ENCODE measurements around the gene TAGAP.
"Not testable (repeated sequence)": the region's sequence is repeated elsewhere in the genome, so short reads cannot be mapped to it uniquely, and the experiment has no call there.

TAGAP gene

DNA sequence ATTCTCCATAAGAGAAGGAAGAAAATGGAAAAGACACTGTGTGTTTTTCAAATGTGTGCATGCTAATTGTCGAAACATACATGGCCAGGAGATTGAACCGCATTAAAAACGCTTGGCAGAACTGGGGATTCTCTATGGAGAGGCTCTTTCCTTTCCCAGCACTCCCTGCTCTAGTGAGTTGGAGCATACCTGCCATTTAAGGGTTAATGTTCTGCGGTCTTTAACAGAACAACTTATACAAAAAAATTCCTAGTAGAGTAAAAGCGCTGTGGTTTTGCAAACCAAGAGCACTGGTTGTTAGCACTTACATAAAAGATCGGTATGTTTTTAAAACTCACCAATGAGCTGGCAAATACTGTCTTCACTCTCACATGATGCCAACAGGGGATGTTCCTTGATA lies 1.5 kb downstream of the TAGAP start:
- DNase-seq, result no peak

DNA sequence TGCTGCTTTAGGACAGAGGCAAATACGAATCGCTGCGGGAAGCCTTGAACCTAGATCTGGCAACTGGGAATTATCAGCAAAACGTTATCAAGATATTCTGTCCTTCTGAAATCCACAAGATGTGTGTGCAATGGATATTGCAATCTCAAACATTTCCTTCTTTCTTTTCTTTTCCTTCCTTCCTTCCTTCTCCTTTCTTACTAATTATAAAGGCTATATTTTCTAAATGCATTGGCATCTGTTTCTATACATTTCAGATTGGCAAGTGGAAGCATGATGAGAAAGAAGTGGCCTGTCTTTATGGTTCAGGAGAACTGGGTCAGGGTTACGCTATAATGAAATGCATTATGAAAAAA lies 2.0 kb downstream of the TAGAP start:
- no peak for DNase-seq

DNA sequence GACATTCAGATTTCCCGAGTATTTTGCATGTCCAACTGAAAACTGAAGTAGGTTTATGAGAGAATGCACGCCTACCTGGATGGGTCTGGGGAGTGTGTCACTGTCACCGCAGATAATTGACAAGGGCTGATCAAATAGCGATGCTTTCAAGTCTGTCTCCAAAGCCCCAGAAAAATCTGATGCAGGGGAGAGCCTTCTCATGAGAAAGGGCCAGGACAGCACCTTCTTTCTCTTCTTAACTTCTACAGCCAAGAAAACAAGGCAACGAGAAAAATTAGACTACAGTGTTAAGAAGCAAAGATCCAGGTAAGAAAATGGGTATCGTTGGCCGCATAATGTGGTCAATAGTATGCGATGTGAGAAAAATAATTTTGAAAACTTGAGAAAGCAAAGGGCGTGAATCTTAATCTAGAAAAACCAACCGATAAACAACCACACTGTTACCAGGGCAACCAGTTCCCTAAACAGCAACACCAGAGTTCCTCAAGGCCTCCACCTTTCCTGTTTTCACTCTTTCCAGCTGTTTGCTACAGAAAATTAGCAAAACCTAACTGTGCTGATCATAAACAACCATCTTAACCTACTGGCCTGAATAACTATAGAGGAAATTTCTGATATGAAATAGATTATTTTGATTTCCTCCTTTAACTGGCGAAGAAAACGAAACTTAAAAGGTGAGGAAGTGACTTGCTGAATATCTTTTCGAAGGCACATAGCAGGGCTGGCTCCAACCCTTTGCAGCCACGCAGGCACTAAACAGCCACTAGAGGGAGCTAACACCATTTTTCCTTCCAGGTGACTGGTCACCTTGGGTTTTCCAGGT lies 2.6 kb downstream of the TAGAP start:
- peak; percentile 69 for DNase-seq

DNA sequence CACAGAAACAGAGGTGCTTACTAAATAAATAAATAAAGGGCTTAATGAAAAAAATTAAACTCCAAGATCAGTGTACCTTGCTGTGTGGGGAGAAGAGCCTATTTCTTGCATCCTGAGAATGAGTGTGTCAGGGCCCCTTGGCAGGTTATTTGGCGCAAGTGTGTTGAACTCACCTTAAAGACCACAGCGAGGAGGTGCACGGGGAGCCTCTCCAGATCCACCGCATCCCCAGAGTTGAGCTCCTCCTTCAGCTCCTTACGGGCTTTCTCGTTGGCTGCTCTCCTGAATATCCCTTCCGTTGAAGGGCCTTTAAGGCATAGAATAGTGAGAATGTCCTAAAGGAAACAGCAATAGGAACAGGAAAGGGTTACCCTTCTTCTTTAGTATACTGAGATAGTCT lies 3.6 kb downstream of the TAGAP start:
- DNase-seq, result no peak

DNA sequence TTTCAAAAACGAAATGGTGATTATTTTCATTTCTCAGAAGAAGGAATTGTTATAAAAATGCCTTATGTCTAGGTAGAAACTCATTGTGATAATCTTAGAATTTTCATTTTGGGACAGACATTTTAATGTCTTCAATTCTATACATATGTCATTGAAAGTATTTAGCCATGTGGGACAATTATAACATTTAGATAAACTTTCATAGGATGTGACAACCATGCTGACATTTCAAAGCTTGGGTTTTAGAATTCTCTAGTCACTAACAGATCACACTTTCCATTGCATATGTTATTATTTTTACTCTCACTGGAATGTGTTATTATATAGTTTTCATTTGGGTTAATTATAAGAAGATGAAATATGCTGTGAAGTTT lies 4.9 kb downstream of the TAGAP start:
- DNase-seq, result no peak

DNA sequence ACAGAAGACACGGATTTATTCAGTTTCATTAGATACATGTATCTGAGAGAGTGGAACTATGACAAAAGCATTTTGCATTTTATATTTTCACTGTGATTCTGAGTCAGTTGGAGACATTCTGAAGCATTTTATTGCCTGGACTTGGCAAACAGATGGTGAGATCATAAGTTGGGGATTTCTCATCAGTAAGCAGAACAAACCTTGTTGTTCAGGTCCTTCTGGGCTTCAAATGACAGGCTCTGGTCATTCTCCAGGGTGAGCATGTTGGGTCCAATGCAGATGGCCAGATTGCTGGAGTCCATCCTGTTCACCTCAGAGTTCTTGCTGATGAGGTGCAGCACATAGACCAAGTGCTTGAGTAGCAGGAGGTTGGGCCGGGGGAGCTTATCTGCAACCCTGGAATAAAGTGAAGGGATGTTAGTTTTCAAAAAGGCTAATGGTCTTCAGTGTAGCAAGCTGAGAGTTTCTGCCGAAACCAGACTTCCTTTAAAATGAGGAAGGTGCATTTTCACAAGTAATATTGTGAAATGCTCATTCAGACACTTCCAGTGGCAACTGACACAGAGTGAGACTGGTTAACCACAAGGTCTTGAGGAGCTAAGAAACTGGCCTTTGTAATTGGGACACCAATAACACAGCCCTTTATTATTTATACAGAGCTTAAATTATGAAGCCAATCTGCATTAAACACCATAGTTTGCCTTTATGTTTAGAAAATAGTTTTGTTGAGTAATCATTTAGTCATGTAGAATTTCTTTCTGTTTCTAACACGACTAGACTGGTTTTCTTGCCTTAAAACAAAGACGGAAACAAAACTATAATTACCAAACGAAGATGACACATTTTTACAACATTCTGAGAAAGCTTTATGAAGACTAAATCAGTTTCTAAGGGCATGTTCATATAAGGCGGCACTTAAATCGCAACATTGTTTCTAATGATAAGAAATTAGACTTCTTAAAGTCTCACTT lies 5.6 kb downstream of the TAGAP start:
- DNase-seq, result no peak

DNA sequence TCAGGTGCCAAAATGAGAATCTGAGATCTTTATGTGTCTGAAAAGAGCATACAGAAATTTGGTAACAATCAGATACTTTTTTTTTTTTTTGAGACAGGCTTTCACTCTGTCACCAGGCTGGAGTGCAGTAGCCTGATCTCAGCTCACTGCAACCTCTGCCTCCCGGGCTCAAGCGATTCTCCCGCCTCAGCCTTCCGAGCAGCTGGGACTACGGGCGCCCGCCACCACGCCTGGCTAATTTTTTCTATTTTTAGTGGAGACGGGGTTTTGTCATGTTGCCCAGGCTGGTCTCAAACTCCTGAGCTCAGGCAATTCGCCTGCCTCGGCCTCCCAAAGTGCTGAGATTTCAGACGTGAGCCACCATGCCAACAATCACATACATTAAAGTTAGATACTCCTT lies 6.5 kb downstream of the TAGAP start:
- DNase-seq, result not testable (repeated sequence)

DNA sequence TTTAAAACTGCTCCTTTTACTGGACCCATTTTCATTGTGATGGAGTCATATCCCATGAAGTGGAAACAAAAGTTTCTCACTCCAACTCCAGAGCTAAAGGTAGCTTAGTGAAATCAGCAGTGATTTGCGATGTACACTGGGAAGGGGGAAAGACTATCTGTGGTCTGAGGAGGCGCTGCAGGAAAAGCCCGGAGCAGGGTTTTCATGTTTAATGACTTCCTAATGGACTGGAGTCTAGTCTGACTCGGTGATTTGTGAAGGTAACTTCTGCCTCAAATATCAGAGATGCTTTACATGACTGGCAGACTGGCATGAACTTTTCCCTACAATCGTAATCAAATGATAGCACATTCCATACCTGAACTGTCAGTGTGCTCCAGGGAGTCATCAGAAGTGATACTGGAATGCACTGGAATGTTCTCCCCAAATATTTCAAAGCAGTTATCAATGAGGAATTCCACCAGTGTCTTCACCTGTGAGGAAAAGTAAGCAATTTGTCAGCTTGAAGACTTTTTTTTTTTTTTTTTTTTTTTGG lies 7.0 kb downstream of the TAGAP start:
- no peak for DNase-seq

DNA sequence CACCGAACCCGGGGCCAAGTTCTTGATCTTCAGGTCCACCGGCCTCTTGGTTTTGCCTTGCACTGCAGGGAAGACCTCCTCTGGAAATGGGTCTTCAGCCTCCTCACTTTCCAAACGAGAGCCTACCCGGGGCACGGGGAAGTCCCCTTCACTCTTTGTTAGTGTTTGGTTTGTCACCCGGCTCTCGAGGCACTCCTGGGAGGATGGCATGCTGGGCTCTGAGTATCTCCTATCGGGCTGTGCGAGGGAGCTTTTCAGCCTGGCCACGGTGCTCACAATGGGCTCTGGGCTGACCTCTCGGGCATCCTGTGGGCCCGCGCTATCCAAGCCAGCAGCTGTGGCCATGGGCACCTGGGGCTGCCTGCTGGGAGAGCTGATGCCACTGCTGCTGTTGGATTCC lies 8.1 kb downstream of the TAGAP start:
- DNase-seq, result no peak

DNA sequence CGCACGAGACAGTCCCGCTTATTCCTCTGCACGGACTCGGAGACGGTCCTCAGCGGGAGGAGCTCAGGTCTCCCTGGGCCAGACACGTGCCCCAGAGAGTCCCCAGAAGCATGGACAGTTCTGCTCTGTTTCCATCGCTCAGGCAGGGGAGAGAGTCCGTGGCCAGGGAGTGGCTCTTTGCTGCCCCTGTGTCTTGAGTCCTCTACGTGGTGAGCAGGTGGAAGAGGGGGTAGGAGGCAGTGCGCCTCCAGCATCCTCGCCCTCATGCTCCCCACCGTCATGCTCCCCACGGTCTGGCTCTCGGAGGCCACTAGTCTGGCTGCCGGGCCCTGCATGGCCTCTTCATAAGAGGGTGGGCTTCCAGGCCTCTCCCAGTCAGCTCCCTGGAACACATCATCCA lies 8.9 kb downstream of the TAGAP start:
- no peak for DNase-seq

DNA sequence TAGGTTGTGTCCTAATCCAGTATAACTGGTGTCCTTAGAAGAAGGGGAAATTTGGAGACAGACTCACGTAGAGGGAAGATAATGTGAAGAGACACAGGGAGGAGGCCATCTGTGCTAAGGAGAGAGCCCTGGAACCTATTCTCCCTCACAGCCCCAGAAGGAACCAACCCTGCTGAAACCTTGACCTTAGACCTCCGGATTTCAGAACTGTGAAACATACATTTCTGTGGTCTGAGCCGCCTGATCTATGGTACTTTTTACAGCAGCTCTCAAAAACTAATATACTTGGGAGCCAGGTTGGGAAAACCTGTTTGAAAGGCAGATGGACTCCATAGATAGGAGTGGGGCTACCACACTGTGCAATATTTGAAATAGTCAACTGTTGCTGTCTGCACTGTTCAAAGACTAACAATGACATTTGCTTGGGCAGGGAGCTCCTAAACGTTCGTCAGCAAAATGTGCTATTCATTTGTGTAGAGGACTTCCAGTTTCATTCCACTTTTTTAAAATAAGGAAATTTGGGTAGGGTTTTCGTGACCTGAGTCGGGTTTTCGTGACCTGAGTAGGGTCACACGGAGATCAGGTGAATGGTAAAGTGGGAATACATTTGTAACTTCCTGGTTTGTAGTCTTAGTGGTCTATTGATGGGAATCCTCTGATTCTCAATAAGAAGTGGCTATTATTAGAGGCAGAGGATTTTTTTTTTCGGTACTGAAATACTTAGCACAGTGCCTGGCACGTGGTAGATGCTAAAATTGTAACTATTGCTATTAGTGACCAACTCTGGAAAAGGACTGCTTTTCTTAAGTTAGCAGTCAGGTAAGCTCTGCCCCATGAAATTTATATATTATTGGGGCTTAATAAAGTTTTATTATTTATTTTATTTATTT lies 11.4 kb downstream of the TAGAP start:
- DNase-seq, result no peak

DNA sequence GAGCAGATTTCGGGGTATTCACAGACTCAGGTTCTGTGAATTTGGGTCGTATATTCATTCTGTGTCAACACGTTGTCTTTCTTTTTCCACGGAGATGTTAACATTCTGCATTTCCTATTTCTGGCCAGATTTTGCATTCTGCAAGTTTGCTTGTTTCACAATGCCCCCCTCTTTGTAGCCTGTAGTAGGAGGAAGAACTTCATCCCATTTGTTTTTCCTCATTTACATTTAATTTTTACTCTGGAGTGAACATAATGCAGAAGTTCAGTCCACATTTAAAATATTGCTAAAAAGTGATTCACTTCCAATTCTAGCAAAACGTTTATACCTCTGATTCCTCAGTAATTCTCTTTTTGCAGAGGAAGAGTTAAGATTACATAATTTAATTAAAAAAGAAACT lies 12.9 kb downstream of the TAGAP start:
- no peak for DNase-seq

DNA sequence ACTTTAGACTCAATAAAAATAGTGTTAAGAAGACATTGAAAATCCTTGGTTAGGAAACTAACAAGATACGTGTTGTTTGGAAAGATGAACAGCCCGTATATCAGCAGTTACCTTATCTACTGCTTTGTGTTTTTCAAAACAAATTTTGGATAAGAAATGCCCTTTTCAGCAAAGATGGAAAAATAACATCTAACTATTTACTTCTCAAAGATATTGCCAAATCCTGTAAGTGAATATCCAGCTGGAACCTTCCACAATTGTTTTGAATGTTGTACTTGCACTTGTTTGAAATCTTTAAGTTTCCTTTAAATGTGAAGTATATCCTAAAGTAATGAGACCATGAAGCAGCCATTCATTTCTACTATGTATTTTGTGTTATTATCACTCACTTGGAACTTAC lies 14.6 kb downstream of the TAGAP start:
- no peak for DNase-seq

DNA sequence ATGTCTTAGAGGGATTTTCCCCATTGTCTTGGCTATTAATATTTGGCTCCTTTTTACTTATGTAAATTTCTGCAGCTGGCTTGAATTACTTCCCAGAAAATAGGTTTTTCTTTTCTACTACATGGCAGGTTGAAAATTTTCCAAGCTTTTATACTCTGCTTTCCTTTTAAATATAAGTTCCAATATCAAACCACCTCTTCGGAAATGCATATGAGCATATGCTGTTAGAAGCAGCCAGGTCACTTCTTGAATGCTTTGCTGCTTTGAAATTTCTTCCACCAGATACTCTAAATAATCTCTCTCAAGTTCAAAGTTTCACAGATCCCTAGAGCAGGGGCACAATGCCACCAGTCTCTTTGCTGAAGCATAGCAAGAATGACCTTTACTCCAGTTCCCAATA lies 19.6 kb downstream of the TAGAP start:
- not testable (repeated sequence) for DNase-seq

DNA sequence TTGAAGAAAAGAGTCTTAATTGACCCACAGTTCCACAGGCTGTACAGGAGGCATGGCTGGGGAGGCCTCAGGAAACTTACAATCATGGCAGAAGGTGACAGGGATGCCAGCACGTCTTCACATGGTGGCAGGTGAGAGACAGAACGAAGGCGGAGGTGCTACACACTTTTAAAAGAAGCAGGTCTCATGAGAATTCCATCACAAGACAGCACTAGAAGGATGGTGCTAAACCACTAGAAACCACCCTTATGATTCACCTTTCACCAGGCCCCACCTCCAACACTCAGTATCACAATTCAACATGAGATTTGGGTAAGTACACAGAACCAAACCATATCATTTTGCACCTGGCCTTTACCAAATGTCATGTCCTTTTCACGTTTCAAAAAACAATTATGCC lies 20.9 kb downstream of the TAGAP start:
- peak; percentile 37 for DNase-seq

DNA sequence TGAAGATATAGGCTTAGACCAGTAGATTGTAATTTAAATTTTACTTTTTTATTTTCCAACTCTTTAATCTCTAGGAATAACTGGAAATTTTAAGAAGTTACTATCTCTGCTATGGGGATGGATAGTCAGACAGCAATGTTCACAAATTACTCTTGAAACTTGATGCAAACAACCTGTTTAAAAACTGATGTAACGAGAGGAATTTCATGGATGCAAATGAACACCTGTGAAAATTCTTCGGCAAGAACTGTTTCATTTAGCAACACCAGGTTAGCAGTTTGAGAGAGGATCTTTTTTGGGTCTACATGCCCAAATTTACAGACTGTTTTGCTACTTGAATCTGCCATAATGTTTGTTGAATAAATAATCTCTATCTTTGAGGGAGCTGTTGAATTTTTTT lies 24.8 kb downstream of the TAGAP start:
- DNase-seq, result no peak

DNA sequence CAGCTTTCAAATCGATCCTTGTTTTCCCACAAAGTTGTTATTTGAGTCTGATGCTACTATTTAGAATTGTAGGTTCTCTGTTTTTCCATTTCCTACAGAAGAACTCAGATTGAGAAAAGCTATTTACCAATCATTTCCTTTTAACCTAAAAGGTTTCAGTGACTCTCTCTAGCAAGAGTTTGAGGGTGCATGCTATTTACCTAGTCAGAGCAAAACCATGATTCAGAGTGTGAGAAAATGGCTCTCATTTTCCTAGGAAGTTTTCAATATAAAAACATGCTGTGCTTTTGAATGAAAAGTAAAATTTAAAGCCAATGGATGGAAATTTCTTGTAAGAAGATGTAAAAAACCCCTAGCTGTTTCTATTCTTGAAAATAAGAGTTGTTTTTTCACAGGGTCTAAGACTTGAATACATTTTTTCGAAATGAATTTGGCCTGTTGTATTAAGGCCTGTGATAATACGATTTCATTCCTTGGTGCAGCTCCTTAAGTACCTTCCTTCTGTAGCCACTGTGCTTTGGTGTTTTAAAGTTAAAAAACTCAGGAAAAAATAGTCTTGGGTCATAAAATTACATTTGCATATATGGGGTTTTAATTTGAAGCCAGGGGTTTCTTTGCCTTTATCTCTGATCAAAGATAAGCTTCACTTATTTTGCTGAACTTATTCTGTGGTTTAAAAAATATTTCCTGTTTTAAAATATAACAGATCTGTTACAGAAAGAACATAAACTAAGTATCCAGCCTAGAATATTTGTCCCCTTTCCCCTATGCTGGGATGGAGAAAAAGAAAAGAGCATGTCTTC lies 26.8 kb downstream of the TAGAP start:
- no peak for DNase-seq

DNA sequence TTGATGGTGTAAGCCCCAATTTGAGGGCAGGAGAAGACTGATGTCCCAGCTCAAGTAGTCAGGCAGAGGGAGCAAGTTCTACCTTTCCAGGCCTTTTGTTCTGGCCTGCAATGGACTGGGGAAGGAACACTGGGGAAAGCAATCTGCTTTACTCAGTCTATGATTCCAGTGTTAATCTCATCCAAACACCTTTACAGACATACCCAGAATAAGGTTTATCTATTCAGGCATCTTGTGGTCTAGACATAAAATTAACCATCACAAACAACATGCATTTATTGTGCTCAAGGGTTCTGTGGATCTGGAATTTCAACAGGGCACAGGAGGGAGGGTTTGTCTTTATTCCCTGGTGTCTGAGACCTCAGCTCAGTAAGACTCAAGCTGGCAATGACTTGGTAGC lies 30.4 kb downstream of the TAGAP start:
- DNase-seq, result no peak

DNA sequence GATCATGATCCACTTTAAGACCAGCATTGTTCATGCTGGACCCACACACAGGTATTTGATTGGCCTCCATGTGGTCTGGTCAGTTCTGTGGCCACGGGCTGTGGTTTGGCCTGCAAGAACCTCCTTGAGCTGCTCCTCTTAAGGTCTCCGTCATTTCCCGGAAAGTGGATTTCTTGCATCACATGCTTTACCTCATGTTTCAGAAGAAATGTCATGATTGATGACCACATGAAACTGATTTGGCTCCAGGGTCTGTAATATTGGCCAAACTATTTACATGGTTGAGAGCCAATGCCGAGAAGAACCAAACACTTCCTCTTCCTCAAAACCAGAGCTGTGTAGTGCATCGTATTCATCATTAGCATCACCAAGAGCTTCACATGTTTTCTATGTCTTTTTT lies 31.6 kb downstream of the TAGAP start:
- no peak for DNase-seq

DNA sequence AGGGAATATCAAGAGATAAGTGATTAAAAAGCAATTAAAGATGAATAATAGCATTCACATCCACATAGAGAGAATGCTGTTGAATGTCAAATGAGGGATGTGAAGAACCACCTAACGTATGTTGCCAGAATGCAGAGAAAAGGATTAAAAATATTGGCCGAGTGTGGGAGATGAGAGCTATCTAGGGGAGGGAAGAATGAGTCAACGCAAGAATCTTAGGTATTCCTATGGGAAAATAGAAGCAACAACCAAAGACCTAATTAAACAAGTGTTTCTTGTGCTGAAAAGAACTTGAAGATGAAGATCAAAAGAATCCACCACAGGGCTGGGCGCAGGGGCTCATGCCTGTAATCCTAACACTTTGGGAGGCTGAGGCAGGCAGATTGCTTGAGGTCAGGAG lies 32.6 kb downstream of the TAGAP start:
- no peak for DNase-seq

DNA sequence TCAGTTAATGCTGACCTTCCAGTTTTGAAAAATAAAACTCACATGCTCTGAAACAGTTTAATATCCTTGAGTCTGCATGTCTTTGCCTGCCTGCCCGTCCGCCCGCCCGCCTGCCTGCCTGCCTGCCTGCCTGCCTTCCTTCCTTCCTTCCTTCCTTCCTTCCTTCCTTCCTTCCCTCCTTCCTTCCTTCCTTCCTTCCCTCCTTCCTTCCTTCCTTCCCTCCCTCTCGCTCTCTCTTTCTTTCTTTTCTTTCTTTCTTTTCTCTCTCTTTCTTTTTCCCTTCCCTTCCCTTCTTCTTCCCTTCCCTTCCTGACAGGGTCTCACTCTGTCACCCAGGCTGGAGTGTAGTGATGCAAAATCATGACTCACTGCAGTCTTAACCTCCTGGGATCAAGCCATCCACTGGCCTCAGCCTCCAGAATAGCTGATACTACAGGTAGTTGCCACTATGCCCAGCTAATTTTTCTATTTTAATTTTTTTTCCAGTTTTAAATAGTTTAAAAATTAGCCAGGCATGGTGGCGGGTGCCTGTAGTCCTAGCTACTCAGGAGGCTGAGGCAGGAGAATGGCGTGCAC lies 34.7 kb downstream of the TAGAP start:
- not testable (repeated sequence) for DNase-seq
